GM23338 (cell line): Measurements from ENCODE around the gene MAST2.

Source experiments
- CREB1 ChIP-seq: fragments of 250-450 bp; sonication (Bioruptor Pico); IDR thresholded peaks from 2 replicates; pipeline ENCODE4 v1.5.0; 2020; ENCODE audit warnings: low read depth, mild to moderate bottlenecking, moderate library complexity
- CTCF ChIP-seq, 2 experiments: fragments of 200-600 bp in 1 of 2; sonication (generic) in 1 of 2; conservative IDR thresholded peaks; 2 replicates each; pipeline versions ENCODE4 v1.5.1 to v1.6.1; 2016 to 2017; ENCODE audit warnings: antibody characterized with exemption in 2 of 2, low read depth in 2 of 2, mild to moderate bottlenecking in 2 of 2, moderate library complexity in 1 of 2
- ETS1 ChIP-seq: IDR thresholded peaks from 2 replicates; pipeline ENCODE4 v1.6.1; 2016; ENCODE audit warnings: antibody characterized with exemption
- EZH2 ChIP-seq: fragments of 200-600 bp; sonication (generic); IDR thresholded peaks from one replicate; pipeline ENCODE4 v1.8.0; 2017; ENCODE audit warnings: antibody characterized with exemption, mild to moderate bottlenecking, low read depth; ENCODE audit not compliant: unreplicated experiment
- EZH2phosphoT487 ChIP-seq: fragments of 200-600 bp; sonication (generic); IDR thresholded peaks from one replicate; pipeline ENCODE4 v1.8.1; 2018; ENCODE audit warnings: antibody characterized with exemption; ENCODE audit not compliant: unreplicated experiment
- JUNB ChIP-seq: IDR thresholded peaks from one replicate; pipeline ENCODE4 v1.6.1; 2016; ENCODE audit warnings: antibody characterized with exemption; ENCODE audit not compliant: unreplicated experiment
- NANOG ChIP-seq: IDR thresholded peaks from 2 replicates; pipeline ENCODE4 v1.6.1; 2016; ENCODE audit warnings: antibody characterized with exemption, borderline replicate concordance
- POLR2AphosphoS5 ChIP-seq: IDR thresholded peaks from 2 replicates; pipeline ENCODE4 v1.6.1; 2016; ENCODE audit warnings: antibody characterized with exemption, low read depth
- REST ChIP-seq: IDR thresholded peaks from one replicate; pipeline ENCODE4 v1.6.1; 2018; ENCODE audit warnings: antibody characterized with exemption; ENCODE audit not compliant: unreplicated experiment
- ZNF114 ChIP-seq: fragments of 250-450 bp; sonication (Bioruptor Pico); IDR thresholded peaks from 2 replicates; pipeline ENCODE4 v1.5.0; 2020; ENCODE audit warnings: mild to moderate bottlenecking, moderate library complexity
- ZNF331 ChIP-seq: fragments of 250-450 bp; sonication (Bioruptor Pico); IDR thresholded peaks from 2 replicates; pipeline ENCODE4 v1.5.0; 2020; ENCODE audit warnings: low read depth, mild to moderate bottlenecking, moderate library complexity

- no peak for TF ChIP-seq CTCF (conservative IDR thresholded peaks at IDR 0.05; ENCODE audit: low read depth in 2 of 2)
- TF ChIP-seq POLR2AphosphoS5: no peak
- TF ChIP-seq CREB1 (CRISPR knock-in tag): no peak
- no peak for TF ChIP-seq NANOG
- no peak for TF ChIP-seq REST
- TF ChIP-seq EZH2: no peak
- TF ChIP-seq EZH2phosphoT487: no peak
- TF ChIP-seq JUNB: no peak
- TF ChIP-seq ZNF331 (CRISPR knock-in tag): no peak
- no peak for TF ChIP-seq ETS1
- no peak for TF ChIP-seq ZNF114 (CRISPR knock-in tag)
Measured at GRCh38 chr1:45877264-45877663, 73.9 kb downstream of the MAST2 start.
